ENCODE results near the gene GTPBP1. TPM values are rescaled to one million over a fixed set of nuclear protein-coding genes. Genes with fewer than 3 reads are reported as not detected.

Gene GTPBP1
- total RNA-seq, 1 donor from 2014 or later, result 49.8 TPM

Other genes with a start within 250 kb of the GTPBP1 start
- gene KDELR3, start 237.8 kb upstream of the GTPBP1 start, total RNA-seq, result 72.6 and 96.0 TPM in 2 replicates
- 258 TPM in 2 replicates for gene DDX17, start 199.6 kb upstream of the GTPBP1 start, total RNA-seq
- gene DMC1, start 135.8 kb upstream of the GTPBP1 start, total RNA-seq, result 0.11 TPM in 1 of 2 replicates, not detected in the other
- 2.3 and 3.4 TPM in 2 replicates for gene FAM227A, start 49.6 kb upstream of the GTPBP1 start, total RNA-seq
- gene CBY1, start 49.3 kb upstream of the GTPBP1 start, total RNA-seq, result 23.2 TPM in 2 replicates
- gene TOMM22, start 24.0 kb upstream of the GTPBP1 start, total RNA-seq, result 75.9 and 77.8 TPM in 2 replicates
- 45.6 and 48.0 TPM in 2 replicates for gene JOSD1, start 5.0 kb upstream of the GTPBP1 start, total RNA-seq
- 46.5 and 51.0 TPM in 2 replicates for gene SUN2, start 50.1 kb downstream of the GTPBP1 start, total RNA-seq
- 12.8 and 12.9 TPM in 2 replicates for gene DNAL4, start 88.2 kb downstream of the GTPBP1 start, total RNA-seq
- gene NPTXR, start 138.1 kb downstream of the GTPBP1 start, total RNA-seq, result 5.1 and 5.4 TPM in 2 replicates
- gene CBX6, start 166.3 kb downstream of the GTPBP1 start, total RNA-seq, result 34.9 and 38.9 TPM in 2 replicates